GM19025 (cell line): ENCODE data around the gene PIANP.
A peak's percentile ranks its signal among the peaks of the same experiment; 100 is the strongest.
"Not testable (repeated sequence)": the region's sequence is repeated elsewhere in the genome, so short reads cannot be mapped to it uniquely, and the experiment has no call there.

Experiments
- ATAC-seq: cut with Tn5 transposase; IDR thresholded peaks from one replicate; pipeline ENCODE4 v1.9.1; 2021; ENCODE audit warnings: mild to moderate bottlenecking, low read depth, moderate library complexity; ENCODE audit not compliant: unreplicated experiment

The PIANP gene

DNA sequence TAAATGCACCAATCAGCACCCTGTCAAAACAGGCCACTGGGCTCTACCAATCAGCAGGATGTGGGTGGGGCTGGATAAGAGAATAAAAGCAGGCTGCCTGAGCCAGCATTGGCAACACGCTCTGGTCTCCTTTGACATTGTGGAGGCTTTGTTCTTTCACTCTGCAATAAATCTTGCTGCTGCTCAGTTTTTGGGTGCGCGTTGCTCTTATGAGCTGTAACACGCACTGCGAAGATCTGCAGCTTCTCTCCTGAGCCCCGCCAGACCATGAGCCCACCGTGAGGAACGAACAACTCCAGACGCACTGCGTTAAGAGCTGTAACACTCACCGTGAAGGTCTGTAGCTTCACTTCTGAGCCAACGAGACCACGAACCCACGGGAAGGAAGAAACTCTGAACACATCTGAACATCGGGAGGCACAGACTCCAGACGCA, 8.4 kb upstream of the PIANP start:
- no peak for ATAC-seq

- ATAC-seq = not testable (repeated sequence)
These were observed 7.7 kb upstream of the PIANP start for GRCh38 chr12:6708351-6708750.

DNA sequence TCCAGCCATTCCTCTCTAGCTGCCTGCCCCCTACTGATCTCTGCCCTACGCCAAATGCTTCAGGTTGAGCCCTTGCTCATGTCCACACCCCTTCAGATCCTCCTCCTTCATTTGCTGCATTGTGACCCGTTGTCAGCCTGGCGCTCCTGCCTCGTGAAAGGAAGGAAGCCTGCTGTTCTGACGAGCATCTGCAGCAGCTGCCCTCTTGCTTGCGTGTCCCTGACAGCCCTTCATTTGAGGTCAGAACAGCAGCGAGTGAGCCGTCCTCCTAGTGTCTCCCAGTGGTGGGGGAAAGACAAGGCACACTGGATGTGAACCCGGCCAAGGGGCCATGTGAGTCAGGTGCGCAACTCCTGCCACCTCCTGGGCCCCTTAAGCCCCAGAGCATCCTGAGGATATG, 3.0 kb upstream of the PIANP start:
- ATAC-seq = no peak

DNA sequence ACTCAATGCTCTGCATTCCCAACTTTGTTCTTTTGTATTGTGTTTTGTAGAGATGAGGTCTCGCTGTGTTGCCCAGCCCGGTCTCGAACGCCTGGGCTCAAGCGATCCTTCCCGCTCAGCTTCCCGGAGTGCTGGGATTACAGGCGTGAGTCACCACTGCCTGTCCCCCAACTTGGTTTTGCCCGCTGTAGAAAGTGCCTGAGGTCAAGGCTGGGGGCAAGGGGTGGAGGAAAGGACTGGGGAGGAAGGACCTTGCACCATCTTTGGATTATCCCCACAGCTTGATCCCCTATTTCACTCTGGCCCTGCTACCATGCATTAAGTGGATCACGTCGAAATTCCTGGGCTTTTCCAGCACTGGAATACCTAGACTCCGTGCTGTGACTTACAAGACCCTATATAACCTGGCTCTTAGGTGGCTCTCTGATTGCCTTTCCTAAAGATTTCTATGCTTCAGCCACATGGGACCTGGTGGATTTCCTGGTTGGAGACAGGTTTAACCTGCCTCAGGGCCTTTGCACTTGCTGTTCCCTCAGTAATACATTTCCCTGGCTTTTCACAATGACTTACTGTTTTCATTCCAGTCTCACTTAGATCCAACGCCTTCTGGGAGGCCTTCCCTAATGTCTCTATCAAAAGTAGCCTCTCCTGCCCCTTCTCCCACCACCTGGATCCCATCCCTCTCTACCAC, 608 bp upstream of the PIANP start:
- ATAC-seq = no peak

- ATAC-seq = no peak
These were observed 498 bp downstream of the PIANP start for GRCh38 chr12:6699989-6700645.

DNA sequence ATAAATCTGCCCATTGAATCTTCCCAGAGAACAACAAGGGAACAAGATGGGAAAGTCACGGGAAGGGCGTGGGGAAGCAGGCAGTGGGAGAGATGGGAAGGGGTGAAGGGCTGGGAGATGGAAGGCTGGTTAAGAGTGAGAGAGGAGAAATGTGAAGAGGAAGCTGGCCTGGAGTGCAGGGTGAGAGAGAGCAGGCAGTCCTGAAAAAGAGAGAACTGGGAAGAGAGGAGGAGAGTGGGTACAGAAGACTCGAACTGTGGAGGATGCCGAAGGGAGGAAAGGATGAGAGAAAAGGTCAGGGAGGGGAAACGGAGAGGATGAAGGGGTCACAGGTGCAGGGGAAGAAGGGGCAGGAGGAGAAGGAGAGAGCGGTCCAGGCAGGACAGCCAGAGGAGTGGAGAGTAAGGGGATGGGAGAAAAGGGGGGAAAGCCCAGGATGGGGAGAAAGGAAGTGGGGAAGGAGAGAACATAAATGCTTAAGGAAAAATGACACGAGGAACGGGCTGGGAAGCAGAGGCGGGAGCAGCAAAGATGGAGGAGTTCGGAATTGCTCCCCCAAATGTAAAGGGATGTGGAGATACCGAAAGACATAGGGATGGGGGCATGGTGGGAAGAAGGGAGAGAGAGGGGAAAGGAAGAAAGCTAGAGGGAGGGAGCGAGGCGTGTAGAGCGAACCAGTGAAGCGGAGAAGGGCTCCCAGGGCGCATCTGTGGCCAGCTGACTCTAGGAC, 1.2 kb downstream of the PIANP start:
- ATAC-seq = no peak

DNA sequence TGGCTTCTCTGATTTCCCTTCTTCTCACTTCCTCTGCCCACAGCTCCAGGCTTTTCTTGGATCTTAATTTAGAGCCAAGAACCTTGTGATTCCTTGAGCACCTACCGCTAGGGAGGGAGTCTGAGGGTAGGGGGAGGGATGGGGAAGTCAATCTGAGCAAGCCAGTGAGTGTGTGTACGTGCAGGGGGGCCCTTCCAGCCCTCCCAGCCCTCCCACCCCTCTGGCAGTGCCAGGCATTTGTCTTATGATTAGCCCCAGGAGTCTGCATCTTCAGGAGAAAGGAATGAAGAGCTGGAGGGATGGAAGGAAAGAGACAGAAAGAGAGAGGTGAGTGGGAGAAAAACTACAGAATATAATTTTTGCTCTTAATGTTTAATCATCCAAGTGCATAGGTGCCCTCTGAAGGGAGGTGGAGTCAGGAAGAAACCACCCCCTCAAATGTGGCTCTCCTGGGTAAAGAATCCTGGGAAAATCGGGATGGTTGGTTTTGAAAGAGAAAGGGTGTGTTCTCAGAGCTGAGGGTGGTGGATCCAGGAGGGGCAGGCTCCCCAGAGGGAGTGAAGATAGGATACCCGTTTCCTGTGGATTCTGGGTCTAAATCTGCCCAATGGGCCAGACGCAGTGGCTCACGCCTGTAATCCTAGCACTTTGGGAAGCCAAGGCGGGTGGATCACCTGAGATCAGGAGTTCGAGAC, 2.1 kb downstream of the PIANP start:
- ATAC-seq = no peak

- ATAC-seq = no peak
These were observed 2.8 kb downstream of the PIANP start for GRCh38 chr12:6697584-6698351.

GRCh38 chr12:6696690-6697583, 3.7 kb downstream of the PIANP start:
- no peak for ATAC-seq

DNA sequence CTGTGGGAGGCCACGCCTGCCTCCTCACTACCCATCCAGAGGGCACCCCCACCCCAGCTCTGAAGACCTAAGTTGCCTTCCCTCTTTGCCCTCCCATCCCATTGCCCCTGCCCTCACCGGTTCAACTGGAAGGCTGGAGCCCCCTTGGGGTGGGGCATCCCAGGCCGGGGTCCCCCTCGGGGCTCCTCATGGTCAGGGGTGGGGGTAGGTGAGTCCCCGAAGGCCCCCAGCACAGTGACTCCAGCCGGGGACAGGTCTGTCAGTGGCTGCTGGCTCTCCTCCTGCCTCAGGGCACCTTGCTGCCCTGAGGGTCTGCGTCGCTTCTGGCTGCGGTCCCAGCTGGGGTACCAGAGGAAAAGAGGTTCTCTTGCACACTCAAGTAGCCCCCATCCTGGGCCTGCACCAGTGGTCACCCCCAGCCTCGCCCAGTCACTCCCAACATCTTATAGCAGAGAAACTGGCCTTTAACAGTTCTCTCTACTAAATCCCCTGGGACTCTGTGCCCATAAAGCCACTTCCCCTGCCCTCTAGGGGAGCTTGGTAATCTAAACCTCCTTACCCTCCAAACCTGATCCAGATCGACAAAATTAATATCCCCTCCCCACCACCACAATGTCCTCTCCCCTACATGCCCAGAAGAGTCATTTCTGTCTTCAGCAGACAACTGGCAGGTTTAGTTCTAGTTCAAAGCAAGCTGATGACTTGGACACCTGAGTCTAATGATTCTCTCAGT, 5.1 kb downstream of the PIANP start:
- ATAC-seq = no peak

GRCh38 chr12:6694701-6695100, 5.9 kb downstream of the PIANP start:
- no peak for ATAC-seq

GRCh38 chr12:6693832-6694355, 6.7 kb downstream of the PIANP start:
- no peak for ATAC-seq

GRCh38 chr12:6692888-6693287, 7.7 kb downstream of the PIANP start:
- no peak for ATAC-seq

GRCh38 chr12:6691473-6691872, 9.1 kb downstream of the PIANP start:
- no peak for ATAC-seq

DNA sequence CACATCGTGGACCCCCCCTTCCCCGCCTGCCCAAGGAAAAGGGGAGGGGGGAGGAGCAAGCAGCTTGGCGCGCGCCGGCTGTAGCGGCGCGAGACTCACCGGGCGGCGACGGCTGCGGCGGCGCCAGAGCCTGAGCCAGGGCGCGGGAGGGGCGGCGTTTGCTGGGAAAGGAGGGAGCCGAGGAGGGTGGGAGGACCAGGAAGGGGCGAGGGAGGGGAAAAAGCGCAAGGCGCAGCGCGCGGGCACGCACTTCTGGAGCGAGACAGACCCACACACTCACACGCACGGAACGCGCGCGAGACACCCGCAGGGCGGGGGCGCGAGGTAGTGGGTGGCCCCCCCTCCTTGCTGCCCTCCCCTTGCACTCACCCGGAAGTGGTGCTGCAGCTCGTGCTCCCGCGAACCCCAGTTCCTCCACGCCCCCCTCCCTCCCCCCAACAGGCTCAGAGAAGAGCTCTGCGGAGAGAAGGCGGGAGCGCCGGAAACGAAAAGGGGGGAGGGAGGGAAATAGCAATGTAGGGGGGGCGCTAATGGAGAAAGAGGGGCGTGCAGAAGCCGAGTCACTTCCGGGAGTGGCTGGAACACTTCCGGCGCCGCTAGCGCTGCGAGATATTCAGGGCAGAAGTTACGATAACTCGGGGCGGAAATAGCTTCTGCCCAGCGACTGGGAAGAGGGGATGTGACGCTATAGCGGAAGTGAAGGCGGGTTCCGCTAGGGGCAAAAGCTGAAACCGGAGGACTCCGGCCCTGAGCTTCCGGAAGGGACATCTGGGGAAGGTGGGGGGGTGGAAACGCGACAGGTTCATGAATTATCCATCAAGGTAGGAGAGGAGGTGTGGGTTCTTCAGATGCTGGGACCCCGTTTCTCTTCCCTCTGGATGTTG, 11.4 kb downstream of the PIANP start, which contains the start of gene ZNF384:
ZNF384 (minus strand) TSS at position 377 of the 884 bp plus-strand sequence. CDS start 9,855 bp downstream, outside the sequence.
- peak; percentile 79 for ATAC-seq

DNA sequence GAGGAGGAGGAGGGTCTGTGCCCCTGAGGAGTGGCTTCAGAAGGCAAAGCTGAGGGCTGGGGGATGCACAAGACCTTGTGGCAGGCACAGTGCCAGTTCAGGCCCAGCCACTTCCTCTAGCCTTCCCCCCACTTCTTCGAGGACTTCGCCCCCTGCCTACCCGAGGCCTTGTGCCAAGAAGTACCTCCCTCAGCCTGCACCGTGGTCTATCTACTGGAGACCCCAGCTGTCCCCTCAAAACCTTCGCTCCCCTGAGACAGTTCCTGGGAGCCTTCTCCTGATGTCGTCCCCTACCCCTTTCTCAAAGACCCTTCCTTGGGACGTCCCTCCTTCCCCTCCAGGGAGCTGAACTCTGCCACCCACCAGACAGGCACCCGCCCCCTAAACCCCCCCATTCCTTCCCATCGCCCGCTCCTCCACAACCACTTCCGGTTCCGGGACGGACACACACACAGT, 12.0 kb downstream of the PIANP start:
- ATAC-seq = no peak

DNA sequence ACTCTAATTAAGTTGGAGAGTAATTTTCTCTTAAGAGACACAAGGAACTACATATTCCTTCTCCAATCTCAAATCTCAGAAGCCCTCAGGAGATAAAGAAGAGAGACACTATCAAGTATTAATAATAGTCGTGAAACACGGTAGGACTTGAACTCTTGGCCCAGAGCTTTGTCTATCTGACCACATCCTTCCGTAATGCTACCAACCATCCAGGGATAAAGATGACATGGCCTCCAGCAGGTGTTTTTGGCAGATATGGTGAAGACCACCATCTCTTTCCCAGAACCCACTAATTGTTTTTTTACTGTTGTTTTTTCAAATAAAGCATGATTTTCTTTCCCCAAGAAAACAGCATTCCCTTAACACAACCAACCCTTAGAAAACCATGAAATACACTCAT, 14.8 kb downstream of the PIANP start:
- ATAC-seq = no peak
